RCC 7860 (cell line): Measurements from ENCODE around the gene TEX261.

Source experiments
- DNase-seq: peaks from one replicate; pipeline ENCODE4 v3.0.0-alpha.2; 2015; ENCODE audit warnings: low spot score
- FAIRE-seq: peaks from 2 replicates; lab custom pipeline; 2012; peaks lifted over from hg19 to GRCh38; lab: Jason Lieb, UNC

TEX261 gene

GRCh38 chr2:70960833-70961647, 33.6 kb downstream of the TEX261 start:
- FAIRE-seq (no peak), DNase-seq (no peak)

- no peak for DNase-seq
- no peak for FAIRE-seq
These were observed 34.5 kb downstream of the TEX261 start for GRCh38 chr2:70959851-70960832.

- DNase-seq (no peak), FAIRE-seq (no peak)
These were observed 35.4 kb downstream of the TEX261 start for GRCh38 chr2:70959271-70959761.

- no peak for DNase-seq
- no peak for FAIRE-seq
These were observed 35.9 kb downstream of the TEX261 start for GRCh38 chr2:70958759-70959158.

GRCh38 chr2:70957798-70958197, 36.9 kb downstream of the TEX261 start:
- no peak for FAIRE-seq
- DNase-seq = no peak

- no peak for DNase-seq
- no peak for FAIRE-seq
These were observed 38.5 kb downstream of the TEX261 start for GRCh38 chr2:70956141-70956540.

- no peak for DNase-seq
These were observed 39.8 kb downstream of the TEX261 start for GRCh38 chr2:70954886-70955285.

GRCh38 chr2:70949086-70949485, 45.6 kb downstream of the TEX261 start:
- FAIRE-seq = no peak

More at GRCh38 chr2:70954886-70955285, 39.8 kb downstream of the TEX261 start:
- no peak for FAIRE-seq

GRCh38 chr2:70948337-70949003, 46.2 kb downstream of the TEX261 start:
- DNase-seq (peak; percentile 59), FAIRE-seq (no peak)

More at GRCh38 chr2:70949086-70949485, 45.6 kb downstream of the TEX261 start:
- no peak for DNase-seq

- peak; percentile 71 for DNase-seq
- FAIRE-seq = peak; percentile 8
These were observed 47.0 kb downstream of the TEX261 start for GRCh38 chr2:70947556-70948184.

- FAIRE-seq = no peak
- no peak for DNase-seq
These were observed 47.7 kb downstream of the TEX261 start for GRCh38 chr2:70946832-70947442.

GRCh38 chr2:70944111-70944690, 50.5 kb downstream of the TEX261 start:
- FAIRE-seq = no peak
- DNase-seq = no peak

GRCh38 chr2:70943205-70943871, 51.3 kb downstream of the TEX261 start:
- FAIRE-seq = no peak
- DNase-seq = no peak

- DNase-seq (no peak), FAIRE-seq (no peak)
These were observed 52.1 kb downstream of the TEX261 start for GRCh38 chr2:70942396-70943204.

GRCh38 chr2:70941701-70942100, 53.0 kb downstream of the TEX261 start:
- DNase-seq (no peak), FAIRE-seq (no peak)

GRCh38 chr2:70941186-70941585, 53.5 kb downstream of the TEX261 start:
- DNase-seq (no peak), FAIRE-seq (no peak)

GRCh38 chr2:70939839-70940580, 54.7 kb downstream of the TEX261 start:
- DNase-seq = no peak

More at GRCh38 chr2:70939839-70940580, 54.7 kb downstream of the TEX261 start:
- no peak for FAIRE-seq
